Glutamatergic neuron (in vitro differentiated cells): Measurements from ENCODE around the gene CD109. TPM values are rescaled to one million over a fixed set of nuclear protein-coding genes. Genes with fewer than 3 reads are reported as not detected.

Experiments
- DNase-seq: peaks from one replicate; pipeline ENCODE4 v3.0.0; 2022
- H3K27ac Mint-ChIP-seq: one replicate; pipeline ENCODE4 v1.8.0; 2020; ENCODE audit warnings: mild to moderate bottlenecking, mixed read lengths, inconsistent platforms; ENCODE audit not compliant: unreplicated experiment
- H3K27me3 Mint-ChIP-seq: one replicate; pipeline ENCODE4 v1.8.0; 2020; ENCODE audit warnings: mild to moderate bottlenecking, moderate library complexity, mixed read lengths, inconsistent platforms; ENCODE audit not compliant: unreplicated experiment
- H3K36me3 Mint-ChIP-seq: one replicate; pipeline ENCODE4 v1.8.0; 2020; ENCODE audit warnings: mild to moderate bottlenecking, mixed read lengths, inconsistent platforms; ENCODE audit not compliant: unreplicated experiment
- H3K4me1 Mint-ChIP-seq: one replicate; pipeline ENCODE4 v1.8.0; 2020; ENCODE audit warnings: mild to moderate bottlenecking, low read depth, mixed read lengths, inconsistent platforms; ENCODE audit not compliant: unreplicated experiment
- H3K4me3 Mint-ChIP-seq: one replicate; pipeline ENCODE4 v1.8.0; 2020; ENCODE audit warnings: mild to moderate bottlenecking, mixed read lengths, inconsistent platforms; ENCODE audit not compliant: unreplicated experiment
- H3K9me3 Mint-ChIP-seq: one replicate; pipeline ENCODE4 v1.8.0; 2020; ENCODE audit warnings: mild to moderate bottlenecking, moderate library complexity, mixed read lengths, inconsistent platforms; ENCODE audit not compliant: unreplicated experiment
- CTCF ChIP-seq: fragments of 200-600 bp; sonication (generic); IDR thresholded peaks from one replicate; pipeline ENCODE4 v1.5.0; 2021; ENCODE audit not compliant: partially characterized antibody, unreplicated experiment
- total RNA-seq: library from RNA; stranded (reverse); fragmentation: NEBNext Ultra II Directional; extraction: Animal tissue kit (Norgen Biotek cat#: 25700); gene quantifications from one replicate; pipeline ENCODE4 v1.2.1, GENCODE V29; 2021; ENCODE audit not compliant: unreplicated experiment

Gene CD109
- total RNA-seq, 1 donor from 2014 or later = 0.49 TPM

DNA sequence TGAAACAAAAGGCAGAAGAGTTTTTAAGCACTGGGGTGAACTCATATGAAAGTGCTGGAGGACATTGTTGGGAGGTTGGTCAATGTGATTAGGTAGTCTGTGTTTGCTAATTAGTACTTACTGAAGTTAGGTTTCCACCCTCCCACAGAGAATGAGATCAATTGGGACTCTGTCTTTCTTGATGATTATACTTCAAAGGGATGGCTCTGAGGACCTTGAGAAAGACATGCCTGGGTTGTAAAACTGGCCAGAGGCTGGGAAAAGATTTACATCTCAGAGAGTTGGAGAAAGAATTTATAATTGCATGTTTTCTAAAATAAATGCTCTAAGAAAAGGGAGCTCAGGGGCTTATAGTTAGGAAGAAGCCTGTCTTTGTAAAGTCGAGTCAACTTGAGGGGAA, 74.0 kb downstream of the CD109 start:
- Mint-ChIP-seq H3K27ac (no peak overlapping the region), H3K9me3 (peaks cover 2% of the 10 kb centered on the region), H3K36me3 (no peaks in the 10 kb centered on the region), H3K4me1 (peaks cover 22% of the 10 kb centered on the region), H3K27me3 (no peaks in the 10 kb centered on the region), H3K4me3 (no peak overlapping the region)
- TF ChIP-seq CTCF = no peak
- DNase-seq = no peak

GRCh38 chr6:73774311-73774774, 78.3 kb downstream of the CD109 start:
- Mint-ChIP-seq H3K27me3 (no peaks in the 10 kb centered on the region), H3K36me3 (no peaks in the 10 kb centered on the region), H3K27ac (no peak overlapping the region), H3K4me1 (peaks cover 15% of the 10 kb centered on the region), H3K9me3 (no peaks in the 10 kb centered on the region), H3K4me3 (no peak overlapping the region)
- no peak for DNase-seq
- TF ChIP-seq CTCF = no peak

GRCh38 chr6:73779943-73780342, 83.9 kb downstream of the CD109 start:
- Mint-ChIP-seq H3K4me3 (no peak overlapping the region), H3K36me3 (no peaks in the 10 kb centered on the region), H3K27ac (no peak overlapping the region), H3K9me3 (no peaks in the 10 kb centered on the region), H3K27me3 (no peaks in the 10 kb centered on the region), H3K4me1 (no peaks in the 10 kb centered on the region)
- DNase-seq = no peak
- no peak for TF ChIP-seq CTCF

DNA sequence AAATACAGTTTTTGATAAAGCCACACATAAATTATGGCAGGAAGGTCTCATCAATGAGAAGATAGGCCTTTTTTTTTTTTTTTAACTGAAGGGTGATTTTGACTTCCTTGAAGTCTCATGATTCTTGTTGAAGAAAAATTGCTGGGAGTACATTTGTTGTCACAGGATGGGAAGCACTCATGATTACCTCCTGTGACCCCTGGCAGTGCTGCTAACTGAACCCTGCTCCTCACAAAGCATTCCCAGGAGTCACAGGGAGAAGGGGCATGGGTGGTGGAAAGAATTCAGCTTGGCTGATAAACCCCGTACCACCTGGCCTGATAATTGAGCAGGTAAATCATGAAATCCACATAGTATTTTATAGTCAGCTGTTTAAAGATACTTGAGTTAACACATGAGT, 86.9 kb downstream of the CD109 start:
- Mint-ChIP-seq H3K4me3 (no peak overlapping the region), H3K4me1 (no peaks in the 10 kb centered on the region), H3K27me3 (no peaks in the 10 kb centered on the region)

More for the DNA sequence above, 86.9 kb downstream of the CD109 start:
- no peak for DNase-seq
- Mint-ChIP-seq H3K9me3 (no peaks in the 10 kb centered on the region), H3K36me3 (no peaks in the 10 kb centered on the region), H3K27ac (no peak overlapping the region)
- no peak for TF ChIP-seq CTCF
